ENCODE results near the gene NRP2.

DNA sequence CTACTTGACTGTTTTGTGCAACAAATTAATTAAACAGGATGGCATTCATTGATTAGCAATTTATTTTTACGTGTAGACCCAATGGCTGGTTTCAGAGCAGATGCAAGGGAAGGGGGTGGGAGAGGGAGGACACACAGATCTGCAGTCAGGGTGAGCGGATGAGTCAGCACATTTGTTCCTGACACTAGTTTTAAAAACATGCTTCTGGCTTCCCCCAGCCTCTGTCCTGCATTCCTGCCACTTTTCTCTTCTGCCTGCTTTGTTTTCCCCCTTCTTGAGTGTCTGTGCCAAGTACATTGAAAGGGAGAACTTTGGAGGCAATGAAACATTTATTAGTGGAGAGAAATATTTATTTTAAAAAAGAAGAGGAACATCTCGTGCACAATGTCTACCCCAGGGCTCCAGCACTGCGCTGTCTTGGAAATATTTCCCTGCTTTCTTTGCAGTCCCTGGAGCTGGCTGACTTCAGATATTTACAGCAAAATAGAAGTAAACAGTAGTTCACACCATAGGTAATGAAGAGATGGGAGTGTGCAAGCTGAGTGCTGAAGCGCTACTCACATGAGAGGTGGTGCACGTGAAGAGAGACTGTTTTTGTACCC is 52.2 kb downstream of the NRP2 start:
- TF ChIP-seq, protein P1, sequence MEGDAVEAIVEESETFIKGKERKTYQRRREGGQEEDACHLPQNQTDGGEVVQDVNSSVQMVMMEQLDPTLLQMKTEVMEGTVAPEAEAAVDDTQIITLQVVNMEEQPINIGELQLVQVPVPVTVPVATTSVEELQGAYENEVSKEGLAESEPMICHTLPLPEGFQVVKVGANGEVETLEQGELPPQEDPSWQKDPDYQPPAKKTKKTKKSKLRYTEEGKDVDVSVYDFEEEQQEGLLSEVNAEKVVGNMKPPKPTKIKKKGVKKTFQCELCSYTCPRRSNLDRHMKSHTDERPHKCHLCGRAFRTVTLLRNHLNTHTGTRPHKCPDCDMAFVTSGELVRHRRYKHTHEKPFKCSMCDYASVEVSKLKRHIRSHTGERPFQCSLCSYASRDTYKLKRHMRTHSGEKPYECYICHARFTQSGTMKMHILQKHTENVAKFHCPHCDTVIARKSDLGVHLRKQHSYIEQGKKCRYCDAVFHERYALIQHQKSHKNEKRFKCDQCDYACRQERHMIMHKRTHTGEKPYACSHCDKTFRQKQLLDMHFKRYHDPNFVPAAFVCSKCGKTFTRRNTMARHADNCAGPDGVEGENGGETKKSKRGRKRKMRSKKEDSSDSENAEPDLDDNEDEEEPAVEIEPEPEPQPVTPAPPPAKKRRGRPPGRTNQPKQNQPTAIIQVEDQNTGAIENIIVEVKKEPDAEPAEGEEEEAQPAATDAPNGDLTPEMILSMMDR (IDR thresholded peaks at IDR 0.05) = no peak
- no peak for TF ChIP-seq POLR2A (IDR thresholded peaks at IDR 0.05)
- TF ChIP-seq POLR2AphosphoS5 (IDR thresholded peaks at IDR 0.05) = no peak
